PC-3 (cell line): Measurements from ENCODE around the gene EP400.

Experiments
- EZH2 ChIP-seq: fragments of 300-600 bp; sonication (generic); IDR thresholded peaks from one replicate; pipeline ENCODE4 v1.6.1; 2017; ENCODE audit warnings: antibody characterized with exemption, mild to moderate bottlenecking, low read length; ENCODE audit not compliant: unreplicated experiment
- EZH2phosphoT487 ChIP-seq: fragments of 300-600 bp; sonication (generic); IDR thresholded peaks from 2 replicates; pipeline ENCODE4 v1.6.1; 2018; ENCODE audit warnings: mild to moderate bottlenecking, antibody characterized with exemption, low read length, borderline replicate concordance
- TF ChIP-seq, protein P1 (sequence below): fragments of 300-600 bp; sonication (generic); conservative IDR thresholded peaks from 2 replicates; pipeline ENCODE4 v1.5.1; 2017; ENCODE audit warnings: antibody characterized with exemption, low read depth, mild to moderate bottlenecking, low read length

DNA sequence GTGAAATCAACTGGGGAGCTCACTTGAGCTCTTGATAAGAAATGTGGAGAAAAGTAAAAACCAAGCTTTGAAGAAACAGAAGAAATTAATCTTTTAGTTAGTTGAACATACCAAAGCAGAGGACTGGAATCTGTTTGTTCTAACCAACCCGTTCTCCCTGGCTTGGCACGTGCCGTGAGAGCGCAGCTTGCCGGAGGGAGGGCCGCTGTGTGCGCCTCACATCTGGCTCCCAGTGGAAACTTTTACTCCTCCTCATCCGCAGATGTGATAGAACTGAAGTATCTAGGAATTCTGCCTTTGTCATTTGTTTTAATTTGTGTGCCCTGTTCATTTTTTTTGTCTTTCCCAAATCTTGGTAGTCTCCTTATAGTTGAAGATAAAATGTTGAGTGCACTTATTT lies 129.5 kb downstream of the EP400 start:
- TF ChIP-seq, protein P1, sequence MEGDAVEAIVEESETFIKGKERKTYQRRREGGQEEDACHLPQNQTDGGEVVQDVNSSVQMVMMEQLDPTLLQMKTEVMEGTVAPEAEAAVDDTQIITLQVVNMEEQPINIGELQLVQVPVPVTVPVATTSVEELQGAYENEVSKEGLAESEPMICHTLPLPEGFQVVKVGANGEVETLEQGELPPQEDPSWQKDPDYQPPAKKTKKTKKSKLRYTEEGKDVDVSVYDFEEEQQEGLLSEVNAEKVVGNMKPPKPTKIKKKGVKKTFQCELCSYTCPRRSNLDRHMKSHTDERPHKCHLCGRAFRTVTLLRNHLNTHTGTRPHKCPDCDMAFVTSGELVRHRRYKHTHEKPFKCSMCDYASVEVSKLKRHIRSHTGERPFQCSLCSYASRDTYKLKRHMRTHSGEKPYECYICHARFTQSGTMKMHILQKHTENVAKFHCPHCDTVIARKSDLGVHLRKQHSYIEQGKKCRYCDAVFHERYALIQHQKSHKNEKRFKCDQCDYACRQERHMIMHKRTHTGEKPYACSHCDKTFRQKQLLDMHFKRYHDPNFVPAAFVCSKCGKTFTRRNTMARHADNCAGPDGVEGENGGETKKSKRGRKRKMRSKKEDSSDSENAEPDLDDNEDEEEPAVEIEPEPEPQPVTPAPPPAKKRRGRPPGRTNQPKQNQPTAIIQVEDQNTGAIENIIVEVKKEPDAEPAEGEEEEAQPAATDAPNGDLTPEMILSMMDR: no peak
- TF ChIP-seq EZH2phosphoT487 (no peak), EZH2 (no peak)
